Activated CD8-positive, alpha-beta memory T cell treated with anti-CD3 and anti-CD28 coated beads, Interleukin-2, amount 50 U/mL, for 24 hours (primary cell): ENCODE results near the gene SPAG8.

ENCODE experiments used
- DNase-seq: peaks from one replicate; pipeline ENCODE4 v3.0.0-alpha.2; 2020; ENCODE audit errors: extremely low read depth

The SPAG8 gene

GRCh38 chr9:35774907-35775635 is 37.0 kb downstream of the SPAG8 start:
- DNase-seq, result no peak

DNA sequence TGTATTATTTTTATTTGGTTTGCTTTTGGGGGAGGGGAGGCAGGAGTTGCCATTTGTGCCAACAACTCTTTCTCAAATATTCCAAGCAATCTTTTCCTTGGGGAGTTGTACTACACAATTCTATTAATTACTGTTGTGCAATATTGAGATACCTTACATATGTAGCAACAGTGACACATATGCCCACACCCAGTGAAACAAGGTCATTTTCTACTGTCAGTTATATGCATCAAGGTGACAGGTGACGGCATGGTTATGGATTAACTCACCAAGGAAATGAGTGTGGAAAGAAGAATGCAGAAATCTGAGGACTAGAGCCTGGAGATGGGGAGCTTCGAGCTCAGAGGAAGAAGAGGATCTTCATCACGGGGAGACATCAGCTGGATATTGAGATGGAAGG is 40.1 kb downstream of the SPAG8 start:
- DNase-seq, result no peak

- DNase-seq, result no peak
These were observed 40.5 kb downstream of the SPAG8 start for GRCh38 chr9:35771534-35771933.

DNA sequence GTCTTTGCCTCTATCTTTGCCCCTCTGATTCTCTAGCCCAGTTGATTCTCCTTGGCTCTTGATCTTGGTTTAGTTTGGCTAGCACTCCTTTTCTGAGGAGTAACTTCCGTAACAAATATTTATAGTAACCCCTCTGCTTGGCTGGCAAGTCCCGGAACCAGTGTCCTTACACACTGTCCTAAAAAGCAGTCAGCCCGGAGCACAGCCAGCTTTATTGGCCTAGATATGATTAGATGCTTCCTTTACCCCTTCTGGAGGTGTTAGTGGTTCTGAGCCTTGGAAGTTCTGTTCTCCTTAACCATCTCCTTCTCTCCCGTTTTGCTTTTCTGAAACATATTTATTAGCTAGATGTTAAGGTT is 41.0 kb downstream of the SPAG8 start:
- DNase-seq, result no peak

DNA sequence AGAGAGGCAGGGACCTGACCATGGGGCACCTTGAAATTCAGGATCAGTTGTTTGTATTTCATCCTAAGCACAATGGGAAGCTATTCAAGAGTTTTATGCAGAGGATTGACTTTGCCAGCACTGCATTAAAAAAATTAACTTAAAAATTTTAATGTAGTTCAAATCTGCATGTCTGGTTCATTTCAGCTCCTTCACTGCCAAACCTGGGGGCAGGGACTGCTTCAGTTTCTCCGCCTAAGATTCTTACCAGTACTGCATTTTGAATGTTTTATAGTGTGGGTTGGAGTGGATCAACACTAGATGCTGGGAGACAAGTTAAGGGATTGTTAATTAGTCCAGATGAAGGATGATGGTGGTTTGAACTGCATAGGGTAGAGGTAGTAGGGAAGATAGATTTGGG is 42.3 kb downstream of the SPAG8 start:
- no peak for DNase-seq

DNA sequence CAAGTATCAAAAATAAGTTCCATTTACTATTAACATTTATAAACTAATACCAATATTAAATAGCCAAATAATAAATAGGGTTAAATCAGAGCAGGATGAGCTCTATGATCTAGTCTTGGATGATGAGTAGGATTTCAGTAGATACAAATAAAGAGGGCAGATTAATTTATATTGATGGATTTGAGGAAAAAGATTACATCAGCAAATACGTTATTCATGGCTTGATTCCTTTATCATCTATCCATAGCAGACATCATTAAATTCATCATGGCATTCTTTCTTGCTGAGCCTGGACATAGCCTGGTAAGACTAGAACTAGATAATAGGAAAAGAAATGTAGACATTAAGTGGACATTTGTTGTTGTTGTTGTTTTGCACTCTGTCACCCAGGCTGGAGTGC is 44.6 kb downstream of the SPAG8 start:
- DNase-seq, result no peak

GRCh38 chr9:35766997-35767396 is 45.1 kb downstream of the SPAG8 start:
- no peak for DNase-seq

- no peak for DNase-seq
These were observed 48.3 kb downstream of the SPAG8 start for GRCh38 chr9:35763803-35764202.

GRCh38 chr9:35763181-35763580 is 48.9 kb downstream of the SPAG8 start:
- no peak for DNase-seq

DNA sequence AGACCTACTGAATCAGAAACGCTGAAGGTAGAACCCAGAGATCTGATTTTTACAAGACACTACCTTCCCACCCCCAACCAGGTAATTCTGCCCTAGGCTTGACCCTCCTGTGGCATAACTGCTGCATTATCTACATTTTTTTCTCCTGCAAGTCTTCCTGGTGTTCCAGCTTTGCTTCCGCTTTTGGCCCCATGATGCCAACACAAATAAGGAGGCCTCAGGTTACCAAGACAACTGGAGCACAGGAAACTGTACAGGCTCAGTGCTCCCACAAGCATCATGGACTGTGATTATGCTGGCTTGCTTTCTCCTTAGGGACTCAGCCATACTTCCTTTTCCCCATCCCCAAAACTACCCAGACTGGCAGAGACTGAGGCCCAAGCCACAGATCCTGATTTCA is 51.4 kb downstream of the SPAG8 start:
- no peak for DNase-seq

DNA sequence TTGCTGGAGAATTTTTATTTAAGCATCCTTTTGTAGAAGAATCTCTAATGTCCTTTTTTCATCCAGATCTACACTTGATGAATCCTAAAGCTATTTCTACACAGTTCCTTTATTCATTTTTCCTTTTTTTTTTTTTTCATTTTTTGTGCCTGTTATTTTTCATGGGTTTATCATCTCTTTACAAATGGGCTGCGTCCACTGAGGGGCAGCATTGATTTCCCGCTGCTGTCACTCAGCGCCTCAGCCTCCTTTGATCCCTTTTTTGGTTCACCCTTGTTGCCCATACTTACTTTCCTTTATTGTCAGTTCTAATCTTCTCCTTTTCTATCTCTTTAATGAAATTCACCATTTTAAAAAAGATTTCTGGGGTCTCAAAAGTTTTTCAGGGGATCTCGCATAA is 52.3 kb downstream of the SPAG8 start:
- no peak for DNase-seq
